ENCODE data around the gene MCUB.

Gene MCUB

DNA sequence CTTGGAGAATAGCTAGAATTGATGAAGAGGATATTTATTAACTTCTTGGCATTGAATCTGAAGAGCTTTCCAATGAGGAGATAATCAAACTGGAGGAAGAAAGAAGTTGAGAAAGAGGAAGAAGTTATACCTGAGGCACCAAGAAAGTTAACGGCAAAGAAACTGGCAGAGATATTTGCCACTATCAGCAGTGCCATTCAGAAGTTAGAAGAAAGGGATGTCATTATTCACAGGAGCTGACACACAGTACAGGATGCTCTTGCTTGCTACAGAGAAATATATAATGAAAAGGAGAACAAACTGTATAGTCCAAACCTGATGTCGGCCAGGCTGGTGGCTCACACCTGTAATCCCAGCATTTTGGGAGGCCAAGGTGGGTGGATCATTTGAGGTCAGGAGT lies 64.5 kb downstream of the MCUB start:
- H3K36me3 ChIP-seq (ENCODE audit: insufficient read depth, low read length) = no peaks in the 10 kb centered on the region
- no peak overlapping the region for H3K9ac ChIP-seq (ENCODE audit: insufficient read length)
- no peak for TF ChIP-seq EZH2 (IDR thresholded peaks at IDR 0.05)
- TF ChIP-seq FOXP2 (optimal IDR thresholded peaks at IDR 0.05; ENCODE audit: control extremely low read depth, extremely low read length, insufficient read depth) = no peak
- no peak for TF ChIP-seq POLR2AphosphoS5 (IDR thresholded peaks at IDR 0.05; ENCODE audit: borderline replicate concordance, low read depth, low read length)
- no peak overlapping the region for H3K27ac ChIP-seq
- DNase-seq (ENCODE audit: low read depth, low spot score) = no peak
- no peak overlapping the region for H3K4me3 ChIP-seq
- H3K9me3 ChIP-seq (ENCODE audit: low read depth, low read length) = no peaks in the 10 kb centered on the region

DNA sequence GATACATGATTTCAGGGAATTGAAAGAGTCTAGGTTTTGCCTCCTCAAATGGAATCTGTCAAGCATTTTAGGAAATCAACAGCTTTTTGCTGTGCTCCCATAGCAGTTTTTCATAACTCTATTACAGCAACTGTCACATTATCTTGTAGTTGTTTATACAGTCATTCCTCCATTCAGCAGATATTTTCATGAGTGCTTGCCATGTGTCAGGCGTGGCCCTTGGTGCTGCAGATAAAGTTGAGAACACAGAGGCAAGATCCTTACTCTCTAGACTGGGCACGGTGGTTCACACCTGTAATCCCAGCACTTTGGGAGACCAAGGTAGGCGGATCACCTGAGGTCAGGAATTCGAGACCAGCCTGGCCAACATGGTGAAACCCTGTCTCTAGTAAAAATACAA lies 67.3 kb downstream of the MCUB start:
- no peak overlapping the region for H3K9ac ChIP-seq (ENCODE audit: insufficient read length)
- TF ChIP-seq POLR2AphosphoS5 (IDR thresholded peaks at IDR 0.05; ENCODE audit: borderline replicate concordance, low read depth, low read length) (no peak), EZH2 (IDR thresholded peaks at IDR 0.05) (no peak), FOXP2 (optimal IDR thresholded peaks at IDR 0.05; ENCODE audit: control extremely low read depth, extremely low read length, insufficient read depth) (no peak)
- DNase-seq (ENCODE audit: low read depth, low spot score) = no peak
- no peaks in the 10 kb centered on the region for H3K9me3 ChIP-seq (ENCODE audit: low read depth, low read length)
- no peak overlapping the region for H3K4me3 ChIP-seq
- H3K27ac ChIP-seq = no peak overlapping the region
- H3K36me3 ChIP-seq (ENCODE audit: insufficient read depth, low read length) = no peaks in the 10 kb centered on the region

DNA sequence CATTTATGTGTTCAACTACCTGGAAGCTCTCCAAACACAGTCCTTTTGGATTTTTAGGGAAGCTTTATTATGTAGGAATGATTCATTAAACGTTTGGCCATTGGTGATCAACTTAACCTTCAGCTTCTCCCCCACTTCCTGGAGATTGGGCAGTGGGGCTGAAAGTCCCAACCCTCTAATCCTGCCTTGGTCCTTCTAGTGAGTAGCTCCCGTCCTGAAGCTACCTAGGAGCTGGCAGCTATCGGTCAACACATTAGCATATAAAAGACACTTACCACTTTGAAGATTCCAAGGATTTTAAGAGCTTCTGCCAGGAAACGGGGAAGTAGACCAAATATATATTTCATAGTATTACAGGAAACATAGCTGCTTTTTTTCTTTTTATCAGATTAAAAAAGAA lies 69.7 kb downstream of the MCUB start:
- DNase-seq (ENCODE audit: low read depth, low spot score) = no peak
- H3K36me3 ChIP-seq (ENCODE audit: insufficient read depth, low read length) = no peaks in the 10 kb centered on the region
- TF ChIP-seq EZH2 (IDR thresholded peaks at IDR 0.05) (no peak), POLR2AphosphoS5 (IDR thresholded peaks at IDR 0.05; ENCODE audit: borderline replicate concordance, low read depth, low read length) (no peak), FOXP2 (optimal IDR thresholded peaks at IDR 0.05; ENCODE audit: control extremely low read depth, extremely low read length, insufficient read depth) (no peak)
- H3K27ac ChIP-seq = no peak overlapping the region
- H3K9ac ChIP-seq (ENCODE audit: insufficient read length) = no peak overlapping the region
- H3K9me3 ChIP-seq (ENCODE audit: low read depth, low read length) = no peaks in the 10 kb centered on the region
- H3K4me3 ChIP-seq = no peak overlapping the region

DNA sequence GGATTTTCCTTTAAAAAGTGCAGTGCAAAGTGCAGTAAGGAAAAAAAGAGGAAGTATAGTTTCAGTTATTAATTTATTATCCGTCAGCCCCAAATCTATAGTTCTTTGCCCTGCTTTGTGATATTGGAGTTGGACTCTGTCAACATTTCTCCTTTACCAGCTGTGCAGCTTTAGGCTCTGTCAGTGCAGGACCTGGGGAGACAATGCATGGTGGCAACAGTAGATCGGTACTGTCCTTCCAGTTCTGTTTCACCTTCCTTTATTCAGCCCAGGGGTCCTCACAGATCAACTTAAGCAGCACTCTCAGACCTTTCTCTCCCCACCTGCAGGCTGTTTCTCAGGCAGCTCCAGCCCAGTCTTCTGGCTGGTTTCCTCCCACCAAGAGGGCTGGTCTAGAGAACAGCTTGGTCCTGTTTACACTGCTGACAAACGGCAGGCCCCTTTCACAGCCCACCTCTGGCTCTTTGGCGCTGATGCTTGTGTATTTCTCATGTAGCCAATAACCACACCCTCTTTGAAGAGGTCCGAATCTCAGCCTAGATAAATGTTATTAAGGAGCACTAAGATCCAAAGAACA lies 71.6 kb downstream of the MCUB start:
- Histone ChIP-seq H3K9ac (ENCODE audit: insufficient read length) (no peak overlapping the region), H3K36me3 (ENCODE audit: insufficient read depth, low read length) (no peaks in the 10 kb centered on the region), H3K27ac (no peak overlapping the region), H3K9me3 (ENCODE audit: low read depth, low read length) (no peaks in the 10 kb centered on the region), H3K4me3 (no peak overlapping the region)
- no peak for DNase-seq (ENCODE audit: low read depth, low spot score)
- TF ChIP-seq POLR2AphosphoS5 (IDR thresholded peaks at IDR 0.05; ENCODE audit: borderline replicate concordance, low read depth, low read length) (no peak), EZH2 (IDR thresholded peaks at IDR 0.05) (no peak), FOXP2 (optimal IDR thresholded peaks at IDR 0.05; ENCODE audit: control extremely low read depth, extremely low read length, insufficient read depth) (no peak)

DNA sequence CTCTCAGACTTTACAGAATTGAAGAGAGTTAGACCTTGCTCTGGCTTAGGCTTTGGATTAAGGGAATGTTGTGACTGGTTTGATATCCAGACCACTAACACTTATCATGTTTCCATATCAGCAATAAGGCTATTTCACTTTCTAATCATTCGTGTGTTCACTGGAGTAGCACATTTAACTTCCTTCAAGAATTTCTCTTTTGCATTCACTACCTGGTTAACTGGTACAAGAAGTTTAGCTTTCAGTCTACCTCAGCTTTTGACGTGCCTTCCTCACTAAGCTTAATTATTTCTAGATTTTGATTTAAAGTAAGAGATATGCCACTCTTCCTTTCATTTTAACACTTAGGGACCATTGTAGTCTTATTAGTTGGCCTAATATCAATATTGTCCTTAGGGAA lies 80.6 kb downstream of the MCUB start:
- DNase-seq (ENCODE audit: low read depth, low spot score) = no peak
- H3K9ac ChIP-seq (ENCODE audit: insufficient read length) = no peak overlapping the region
- H3K4me3 ChIP-seq = no peak overlapping the region
- no peaks in the 10 kb centered on the region for H3K9me3 ChIP-seq (ENCODE audit: low read depth, low read length)
- TF ChIP-seq POLR2AphosphoS5 (IDR thresholded peaks at IDR 0.05; ENCODE audit: borderline replicate concordance, low read depth, low read length) = no peak
- TF ChIP-seq FOXP2 (optimal IDR thresholded peaks at IDR 0.05; ENCODE audit: control extremely low read depth, extremely low read length, insufficient read depth) = no peak
- no peak for TF ChIP-seq EZH2 (IDR thresholded peaks at IDR 0.05)
- no peaks in the 10 kb centered on the region for H3K36me3 ChIP-seq (ENCODE audit: insufficient read depth, low read length)
- no peak overlapping the region for H3K27ac ChIP-seq

DNA sequence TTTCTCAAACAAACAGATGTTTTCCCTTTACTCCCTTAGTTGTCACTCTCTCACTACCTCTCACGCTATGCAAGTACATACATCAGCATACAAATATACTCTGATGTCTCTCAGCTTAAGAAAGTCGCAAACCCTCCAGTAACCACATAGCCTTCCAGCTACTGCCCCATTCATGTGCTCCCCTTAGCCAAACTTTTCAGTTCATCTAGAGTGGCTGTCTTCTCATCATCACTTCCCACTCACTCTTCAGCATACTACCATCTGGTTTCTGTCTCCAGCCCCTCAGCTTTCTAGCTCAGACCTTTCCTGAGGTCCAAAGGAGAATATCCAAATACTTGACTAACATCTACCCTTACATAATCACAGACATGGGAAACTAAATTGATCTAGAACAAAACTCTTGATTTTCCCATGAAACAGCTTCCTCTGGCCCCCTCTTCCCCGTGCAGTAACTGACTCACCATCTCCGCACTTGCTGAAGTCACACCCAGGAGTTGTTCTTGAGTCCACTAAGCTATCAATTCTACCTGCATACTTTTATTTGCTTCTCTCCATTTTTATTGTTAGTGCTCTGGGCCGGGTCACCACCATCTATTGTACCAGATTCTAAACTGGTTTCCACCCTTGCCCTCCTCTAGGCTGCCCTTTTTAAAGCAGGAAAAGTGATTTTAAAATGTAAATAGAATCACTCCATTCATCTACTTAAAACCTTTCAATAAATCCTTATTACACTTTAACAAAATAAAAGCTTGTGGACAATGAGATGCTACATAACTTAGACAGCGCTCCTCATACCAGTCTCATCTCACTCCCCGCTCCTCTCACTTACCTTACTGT lies 86.0 kb downstream of the MCUB start:
- no peak for DNase-seq (ENCODE audit: low read depth, low spot score)
- no peak overlapping the region for H3K27ac ChIP-seq
- no peaks in the 10 kb centered on the region for H3K9me3 ChIP-seq (ENCODE audit: low read depth, low read length)
- no peak overlapping the region for H3K9ac ChIP-seq (ENCODE audit: insufficient read length)
- no peaks in the 10 kb centered on the region for H3K36me3 ChIP-seq (ENCODE audit: insufficient read depth, low read length)
- TF ChIP-seq FOXP2 (optimal IDR thresholded peaks at IDR 0.05; ENCODE audit: control extremely low read depth, extremely low read length, insufficient read depth) (no peak), POLR2AphosphoS5 (IDR thresholded peaks at IDR 0.05; ENCODE audit: borderline replicate concordance, low read depth, low read length) (no peak), EZH2 (IDR thresholded peaks at IDR 0.05) (no peak)
- H3K4me3 ChIP-seq = no peak overlapping the region

DNA sequence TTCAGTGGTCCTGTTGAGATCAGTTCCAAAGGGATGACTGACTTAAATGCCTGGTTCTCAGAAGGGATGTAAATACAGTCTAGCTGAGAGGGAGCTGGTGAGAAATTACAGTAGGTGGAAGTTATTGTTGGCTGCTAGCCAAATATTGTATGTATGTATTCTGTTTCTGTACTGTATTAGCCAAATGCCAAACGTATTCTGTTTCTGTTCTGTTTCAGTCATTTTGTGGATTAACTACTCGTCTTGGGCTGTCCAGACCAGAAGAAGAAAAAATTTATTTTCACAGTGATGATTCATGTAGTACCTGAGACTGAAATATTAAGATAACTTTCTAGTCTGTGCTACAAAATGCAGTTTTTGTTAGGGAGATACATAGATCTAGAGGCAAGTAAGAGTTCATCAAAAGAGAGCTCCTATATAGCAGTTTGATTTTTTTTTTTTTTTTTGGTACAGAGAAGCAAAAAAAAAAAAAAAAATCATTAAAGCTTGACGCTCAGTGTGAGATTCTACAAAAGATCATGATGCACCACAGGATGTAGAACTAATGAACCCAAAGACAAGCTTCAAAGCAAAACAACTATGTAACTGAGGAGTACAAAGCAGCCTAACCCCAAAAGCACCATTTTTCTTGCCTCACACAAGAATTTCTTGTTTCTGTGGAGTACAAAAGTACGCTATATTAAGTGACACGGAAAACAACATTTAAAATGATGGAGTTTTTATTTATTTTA lies 88.4 kb downstream of the MCUB start:
- no peak overlapping the region for H3K27ac ChIP-seq
- TF ChIP-seq POLR2AphosphoS5 (IDR thresholded peaks at IDR 0.05; ENCODE audit: borderline replicate concordance, low read depth, low read length) (no peak), EZH2 (IDR thresholded peaks at IDR 0.05) (no peak), FOXP2 (optimal IDR thresholded peaks at IDR 0.05; ENCODE audit: control extremely low read depth, extremely low read length, insufficient read depth) (no peak)
- H3K4me3 ChIP-seq = no peak overlapping the region
- DNase-seq (ENCODE audit: low read depth, low spot score) = no peak
- H3K9ac ChIP-seq (ENCODE audit: insufficient read length) = no peak overlapping the region
- no peaks in the 10 kb centered on the region for H3K36me3 ChIP-seq (ENCODE audit: insufficient read depth, low read length)
- H3K9me3 ChIP-seq (ENCODE audit: low read depth, low read length) = no peaks in the 10 kb centered on the region

DNA sequence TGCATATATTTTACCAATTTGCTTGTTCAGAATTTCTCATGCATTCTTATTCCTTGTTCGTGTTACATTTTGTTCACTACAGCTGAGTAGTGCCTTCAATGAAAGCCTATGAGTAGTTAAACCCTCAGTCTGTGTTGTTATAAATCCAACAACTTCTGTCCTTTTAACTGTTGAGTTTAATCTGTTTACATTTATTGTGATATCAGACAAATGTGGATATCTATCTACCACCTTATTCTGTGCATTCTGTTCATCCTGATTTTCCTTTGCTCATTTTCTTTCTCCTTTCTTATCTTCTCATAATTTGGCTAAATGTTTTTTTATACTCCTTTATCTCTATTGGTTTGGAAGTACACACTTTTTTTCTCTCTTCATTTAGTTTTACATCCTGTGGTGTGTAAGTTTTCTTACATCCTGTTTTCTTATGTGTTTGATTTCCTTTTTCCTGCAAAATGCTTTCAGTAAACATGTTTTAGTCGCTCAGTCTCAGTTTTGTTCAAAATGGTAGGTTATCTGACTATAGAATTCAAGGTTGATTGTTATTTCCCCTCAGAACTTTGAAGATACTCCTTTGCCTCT lies 89.0 kb downstream of the MCUB start:
- DNase-seq (ENCODE audit: low read depth, low spot score) = no peak
- Histone ChIP-seq H3K9me3 (ENCODE audit: low read depth, low read length) (no peaks in the 10 kb centered on the region), H3K36me3 (ENCODE audit: insufficient read depth, low read length) (no peaks in the 10 kb centered on the region), H3K9ac (ENCODE audit: insufficient read length) (no peak overlapping the region), H3K4me3 (no peak overlapping the region), H3K27ac (no peak overlapping the region)
- no peak for TF ChIP-seq POLR2AphosphoS5 (IDR thresholded peaks at IDR 0.05; ENCODE audit: borderline replicate concordance, low read depth, low read length)
- TF ChIP-seq FOXP2 (optimal IDR thresholded peaks at IDR 0.05; ENCODE audit: control extremely low read depth, extremely low read length, insufficient read depth) = no peak
- no peak for TF ChIP-seq EZH2 (IDR thresholded peaks at IDR 0.05)
